GM19193 (cell line): ENCODE data around the gene PLET1.

ENCODE experiments used
- POLR2A ChIP-seq: IDR thresholded peaks from 4 replicates; pipeline ENCODE4 v1.6.1; 2011; ENCODE audit not compliant: insufficient read depth, insufficient read length; ENCODE audit errors: extremely low read depth

PLET1 gene, protein sequence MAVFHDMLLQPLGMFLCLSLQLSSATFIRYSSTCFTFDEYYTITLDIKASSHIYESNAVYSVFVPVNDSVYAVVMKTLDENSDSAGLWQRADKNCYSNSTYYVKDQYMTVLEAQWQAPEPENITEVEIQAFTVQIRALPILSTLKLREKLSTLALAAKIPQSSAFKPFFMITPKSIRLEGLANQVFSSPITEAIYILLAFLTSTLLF

DNA sequence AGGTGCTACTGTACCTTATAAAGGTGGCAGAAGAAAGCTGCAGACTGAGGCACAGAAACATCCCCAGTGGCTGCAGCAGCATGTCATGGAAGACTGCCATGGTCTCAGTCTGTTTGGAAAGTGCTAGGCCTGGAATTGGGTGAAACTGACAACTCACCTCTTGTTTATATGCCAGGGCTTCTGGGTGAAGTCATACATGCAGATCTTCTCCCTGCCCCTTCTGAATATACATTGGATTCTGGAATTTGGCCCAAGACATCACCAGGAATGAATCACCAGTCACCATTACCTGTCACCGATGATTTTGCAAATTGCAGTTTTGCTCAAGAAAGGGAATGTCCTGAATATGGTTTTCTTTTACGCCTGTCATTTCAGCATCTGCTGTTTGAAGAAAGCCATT lies at the start of gene PLET1:
Gene PLET1 (minus strand): TSS at position 371 of the 400 bp plus-strand sequence. CDS start 271 bp downstream, at position 100.
- TF ChIP-seq POLR2A: no peak

GRCh38 chr11:112310419-112310818 lies 49.8 kb upstream of the PLET1 start:
- TF ChIP-seq POLR2A: no peak

DNA sequence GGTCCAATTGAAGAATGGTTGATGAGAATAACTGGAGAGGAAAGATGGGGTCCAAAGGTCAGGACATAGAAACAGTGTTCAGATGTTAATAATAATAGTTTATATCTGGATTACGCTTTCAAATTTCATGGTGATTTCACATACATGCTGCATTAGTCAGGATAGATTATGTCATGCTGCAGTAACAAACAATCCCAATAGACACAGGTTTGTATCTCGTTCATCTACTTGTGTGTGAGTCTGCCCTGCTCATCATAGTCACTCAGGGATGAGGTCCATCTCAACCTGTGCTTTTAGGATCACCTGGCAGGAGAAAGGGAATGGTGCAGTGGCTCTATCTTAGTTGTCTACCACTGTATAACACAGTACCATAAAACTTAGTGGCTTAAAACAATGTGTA lies 48.0 kb upstream of the PLET1 start:
- no peak for TF ChIP-seq POLR2A

DNA sequence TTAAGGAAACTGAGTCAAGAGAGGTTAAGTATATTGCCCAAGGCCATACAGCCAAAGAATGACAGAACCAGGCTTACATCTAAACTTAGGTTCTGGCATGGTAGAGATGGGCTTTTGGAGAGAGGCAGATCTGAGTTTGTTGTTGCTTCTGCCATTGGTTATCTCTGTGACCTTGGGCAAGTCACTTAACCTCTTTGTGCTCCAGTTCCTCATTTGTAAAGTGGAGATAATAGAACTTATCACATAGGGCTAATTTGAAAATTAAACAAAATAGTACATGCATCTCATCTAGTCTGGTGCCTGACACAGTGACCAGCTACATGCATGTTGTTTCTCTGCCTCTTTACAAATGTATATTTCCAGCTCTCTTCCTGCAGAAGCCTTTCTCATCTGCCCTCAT lies 47.0 kb upstream of the PLET1 start:
- TF ChIP-seq POLR2A: no peak

DNA sequence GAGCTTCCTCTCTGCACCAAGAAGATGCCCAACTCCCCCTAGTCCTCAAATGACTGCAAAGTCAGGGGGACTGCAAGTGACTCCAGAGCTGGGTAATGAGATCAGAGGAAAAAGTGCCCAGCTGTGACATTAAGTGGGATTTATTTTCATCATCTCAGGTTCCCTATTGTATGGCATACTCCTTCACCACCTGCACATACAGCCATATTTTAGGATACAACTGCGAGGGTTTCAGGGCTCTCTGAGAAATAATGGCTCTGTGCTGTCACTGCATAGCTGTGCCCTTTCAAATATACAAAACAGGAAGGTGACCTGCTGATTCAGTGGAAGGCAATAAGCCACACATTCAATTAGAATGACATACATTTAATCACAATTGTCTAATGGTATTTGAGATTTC lies 45.6 kb upstream of the PLET1 start:
- TF ChIP-seq POLR2A: no peak

- no peak for TF ChIP-seq POLR2A
Observed at GRCh38 chr11:112304914-112305313, 44.3 kb upstream of the PLET1 start.

GRCh38 chr11:112303616-112304015 lies 43.0 kb upstream of the PLET1 start:
- TF ChIP-seq POLR2A: no peak

GRCh38 chr11:112302226-112302868 lies 41.7 kb upstream of the PLET1 start:
- no peak for TF ChIP-seq POLR2A

- TF ChIP-seq POLR2A: no peak
Observed at GRCh38 chr11:112300094-112300786, 39.6 kb upstream of the PLET1 start.

DNA sequence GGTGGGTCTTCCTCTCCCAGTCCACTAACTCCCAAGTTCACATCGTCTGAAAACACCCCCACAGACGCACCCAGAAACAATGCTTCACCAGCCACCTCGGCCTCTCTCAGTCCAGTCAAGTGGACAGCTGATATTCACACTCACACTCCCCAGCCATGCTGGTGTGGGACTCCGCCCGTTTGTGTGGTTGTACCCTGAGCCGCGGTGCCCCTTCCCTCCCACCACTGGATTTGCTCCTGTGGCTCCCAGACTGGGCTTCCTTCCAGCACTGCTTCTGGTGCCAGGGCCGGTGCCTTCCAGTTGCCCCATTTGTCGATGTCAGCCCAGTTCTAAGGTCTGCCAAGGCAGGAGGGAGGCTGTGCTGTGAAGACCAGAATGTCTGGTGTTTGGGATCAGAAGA lies 37.9 kb upstream of the PLET1 start:
- TF ChIP-seq POLR2A: no peak

GRCh38 chr11:112297248-112297866 lies 36.7 kb upstream of the PLET1 start:
- TF ChIP-seq POLR2A: no peak

DNA sequence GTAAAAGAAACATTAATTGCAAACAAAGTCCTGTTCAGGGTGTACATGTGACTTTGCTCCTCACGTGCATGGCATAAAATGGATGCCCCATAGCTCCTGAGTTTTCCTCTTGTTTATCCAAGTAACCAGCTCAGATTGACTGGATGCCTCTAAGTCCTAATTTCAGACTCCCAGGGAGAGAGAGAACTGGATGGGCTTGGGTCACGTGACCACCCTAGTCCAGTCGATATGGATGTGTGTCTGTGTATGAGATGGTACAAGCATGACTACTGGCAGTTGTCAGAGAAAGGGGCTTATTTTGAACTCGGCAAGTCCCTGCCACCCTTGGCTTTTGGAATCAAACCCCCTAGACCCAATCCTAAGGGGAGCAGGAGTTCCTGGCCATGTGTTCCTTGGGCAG lies 35.4 kb upstream of the PLET1 start:
- TF ChIP-seq POLR2A: no peak

- no peak for TF ChIP-seq POLR2A
Observed at GRCh38 chr11:112294688-112295340, 34.2 kb upstream of the PLET1 start.

DNA sequence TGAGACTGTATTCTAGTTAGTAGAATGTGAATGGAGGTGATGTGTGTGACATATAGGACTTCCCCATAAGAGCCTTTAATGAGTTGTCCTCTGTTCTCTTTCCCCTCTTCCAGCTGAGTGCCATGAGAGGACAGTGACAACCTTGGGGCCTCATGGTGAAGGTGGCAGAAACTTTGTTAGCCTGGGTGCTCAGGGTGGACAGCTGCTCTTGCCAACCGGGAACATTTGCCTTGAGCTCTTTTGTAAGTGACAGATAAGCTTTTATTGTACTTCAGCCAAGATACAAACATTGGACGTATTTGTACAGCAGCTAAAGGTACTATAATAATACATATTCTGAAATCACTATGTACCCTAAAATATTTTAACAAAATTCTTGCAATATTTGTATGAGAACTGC lies 33.0 kb upstream of the PLET1 start:
- no peak for TF ChIP-seq POLR2A

- TF ChIP-seq POLR2A: no peak
Observed at GRCh38 chr11:112292785-112293407, 32.2 kb upstream of the PLET1 start.
